Measurements from ENCODE around the gene PERCC1.

GRCh38 chr16:1455190-1456171, 24.6 kb downstream of the PERCC1 start:
- no peak for TF ChIP-seq ZC3H4 (CRISPR knock-in tag; IDR thresholded peaks at IDR 0.05; ENCODE audit: borderline replicate concordance)
- TF ChIP-seq CTCF (IDR thresholded peaks at IDR 0.05 in 2 of 3, conservative IDR thresholded peaks at IDR 0.05 in 1 of 3; ENCODE audit: insufficient read depth in 2 of 3, low read depth in 1 of 3, low read length in 3 of 3): no peak
- no peak for TF ChIP-seq HNRNPLL (IDR thresholded peaks at IDR 0.05; ENCODE audit: low read depth, low read length, poor library complexity, severe bottlenecking)
- no peak for TF ChIP-seq GATA2 (CRISPR knock-in tag; IDR thresholded peaks at IDR 0.05)
- no peak for TF ChIP-seq CBX2 (IDR thresholded peaks at IDR 0.05; ENCODE audit: insufficient read depth, low read length, poor library complexity, severe bottlenecking)
- no peak for TF ChIP-seq MTA1 (IDR thresholded peaks at IDR 0.05; ENCODE audit: borderline replicate concordance)
- TF ChIP-seq FOS (IDR thresholded peaks at IDR 0.05; ENCODE audit: extremely low read depth, insufficient read length): no peak
- TF ChIP-seq NFIC (IDR thresholded peaks at IDR 0.05): no peak
- no peak for TF ChIP-seq MNT (conservative IDR thresholded peaks at IDR 0.05)

Measured in K562 (cell line).